HG03095 (cell line): Measurements from ENCODE around the gene MCMBP.
"Not testable (repeated sequence)": the region's sequence is repeated elsewhere in the genome, so short reads cannot be mapped to it uniquely, and the experiment has no call there.

Experiments used
- ATAC-seq: cut with Tn5 transposase; IDR thresholded peaks from one replicate; pipeline ENCODE4 v1.9.1; 2021; ENCODE audit warnings: moderate library complexity; ENCODE audit not compliant: unreplicated experiment

Gene MCMBP

GRCh38 chr10:119878524-119878923, 5.9 kb upstream of the MCMBP start:
- no peak for ATAC-seq

- peak; percentile 85 for ATAC-seq
These were observed 428 bp upstream of the MCMBP start for GRCh38 chr10:119872860-119873681.

- peak; percentile 27 for ATAC-seq
These were observed 598 bp downstream of the MCMBP start for GRCh38 chr10:119871881-119872609.

GRCh38 chr10:119869398-119869797, 3.2 kb downstream of the MCMBP start:
- ATAC-seq = not testable (repeated sequence)

GRCh38 chr10:119867317-119867716, 5.3 kb downstream of the MCMBP start:
- no peak for ATAC-seq

GRCh38 chr10:119865699-119866240, 6.9 kb downstream of the MCMBP start:
- ATAC-seq = no peak

GRCh38 chr10:119863951-119864565, 8.6 kb downstream of the MCMBP start:
- ATAC-seq = no peak

- no peak for ATAC-seq
These were observed 10.1 kb downstream of the MCMBP start for GRCh38 chr10:119862524-119862923.

GRCh38 chr10:119860866-119861607, 11.6 kb downstream of the MCMBP start:
- ATAC-seq = no peak

- ATAC-seq = no peak
These were observed 13.0 kb downstream of the MCMBP start for GRCh38 chr10:119859420-119860258.

- no peak for ATAC-seq
These were observed 14.6 kb downstream of the MCMBP start for GRCh38 chr10:119858063-119858462.

- ATAC-seq = no peak
These were observed 19.1 kb downstream of the MCMBP start for GRCh38 chr10:119853574-119853973.

- no peak for ATAC-seq
These were observed 19.8 kb downstream of the MCMBP start for GRCh38 chr10:119852822-119853221.

- ATAC-seq = no peak
These were observed 20.4 kb downstream of the MCMBP start for GRCh38 chr10:119852277-119852676.

- ATAC-seq = no peak
These were observed 22.7 kb downstream of the MCMBP start for GRCh38 chr10:119849944-119850343.

- no peak for ATAC-seq
These were observed 23.4 kb downstream of the MCMBP start for GRCh38 chr10:119849031-119849789.

- ATAC-seq = no peak
These were observed 27.0 kb downstream of the MCMBP start for GRCh38 chr10:119845656-119846055.

GRCh38 chr10:119834188-119834587, 38.5 kb downstream of the MCMBP start:
- ATAC-seq = no peak

GRCh38 chr10:119832951-119833350, 39.7 kb downstream of the MCMBP start:
- no peak for ATAC-seq
